Naive thymus-derived CD4-positive, alpha-beta T cell (primary cell): ENCODE data around the gene ERCC5. TPM values are rescaled to one million over a fixed set of nuclear protein-coding genes. Genes with fewer than 3 reads are reported as not detected.
A peak's percentile ranks its signal among the peaks of the same experiment; 100 is the strongest.

Experiments
- ATAC-seq: fragments of 150-1000 bp; cut with Tn5 transposase; 2 replicates; pipeline ENCODE4 v1.10.0; 2021; ENCODE audit warnings: mild to moderate bottlenecking, moderate library complexity
- CTCF ChIA-PET: fragments of 350-600 bp; sonication (Branson Sonifier 250); formaldehyde crosslinking; loops from one replicate; lab custom pipeline; 2021; ENCODE audit warnings: antibody characterized with exemption; lab: Charles Lee
- POLR2A ChIA-PET: fragments of 350-600 bp; sonication (Branson Sonifier 250); formaldehyde crosslinking; loops from one replicate; lab custom pipeline; 2021; ENCODE audit warnings: antibody characterized with exemption, inconsistent platforms; lab: Charles Lee
- DNase-seq, 9 donors: peaks; one replicate each; pipeline versions ENCODE4 v3.0.0 to v3.0.0-alpha.2; 2020 to 2022; ENCODE audit warnings: mixed read lengths in 1 of 9
- H3K27ac ChIP-seq: one replicate; pipeline ENCODE4 v1.7.0; 2013; ENCODE audit warnings: mild to moderate bottlenecking, low read depth, low read length, moderate library complexity
- H3K27me3 ChIP-seq, 2 donors: one replicate each; pipeline ENCODE4 v1.7.0; 2013; ENCODE audit warnings: low read length in 2 of 2, mild to moderate bottlenecking in 2 of 2, moderate library complexity in 2 of 2; ENCODE audit not compliant: control insufficient read depth in 2 of 2, insufficient read depth in 2 of 2
- H3K36me3 ChIP-seq, 3 experiments: 1 replicate in 2 of 3; 2 replicates in 1 of 3; pipeline ENCODE4 v1.7.0; 2013; ENCODE audit warnings: low read length in 3 of 3, mild to moderate bottlenecking in 3 of 3, moderate library complexity in 1 of 3; ENCODE audit not compliant: insufficient read depth in 3 of 3, control insufficient read depth in 2 of 3
- H3K4me1 ChIP-seq, 2 donors: one replicate each; pipeline ENCODE4 v1.7.0; 2013; ENCODE audit warnings: low read length in 2 of 2, mild to moderate bottlenecking in 2 of 2, moderate library complexity in 1 of 2; ENCODE audit not compliant: control insufficient read depth in 2 of 2, insufficient read depth in 2 of 2
- H3K4me3 ChIP-seq: 2 replicates; pipeline ENCODE4 v1.7.0; 2013; ENCODE audit warnings: mild to moderate bottlenecking, low read length
- H3K9me3 ChIP-seq, 3 experiments: 1 replicate in 2 of 3; 2 replicates in 1 of 3; pipeline ENCODE4 v1.7.0; 2013; ENCODE audit warnings: low read length in 3 of 3; ENCODE audit not compliant: control insufficient read depth in 2 of 3
- H3K27ac Mint-ChIP-seq, 9 donors: one replicate each; pipeline ENCODE4 v1.8.0; 2020 to 2022; ENCODE audit warnings: mixed read lengths in 9 of 9, mild to moderate bottlenecking in 8 of 9, moderate library complexity in 5 of 9, inconsistent platforms in 2 of 9
- H3K27me3 Mint-ChIP-seq, 5 donors: one replicate each; pipeline ENCODE4 v1.8.0; 2021 to 2022; ENCODE audit warnings: mixed read lengths in 5 of 5, mild to moderate bottlenecking in 1 of 5
- H3K36me3 Mint-ChIP-seq, 5 donors: one replicate each; pipeline ENCODE4 v1.8.0; 2020 to 2022; ENCODE audit warnings: mixed read lengths in 5 of 5, mild to moderate bottlenecking in 3 of 5, inconsistent platforms in 1 of 5
- H3K4me1 Mint-ChIP-seq, 7 donors: one replicate each; pipeline ENCODE4 v1.8.0; 2020 to 2022; ENCODE audit warnings: mixed read lengths in 7 of 7, mild to moderate bottlenecking in 3 of 7, inconsistent platforms in 1 of 7
- H3K4me3 Mint-ChIP-seq, 10 donors: one replicate each; pipeline ENCODE4 v1.8.0; 2020 to 2022; ENCODE audit warnings: mild to moderate bottlenecking in 10 of 10, mixed read lengths in 10 of 10, moderate library complexity in 6 of 10, inconsistent platforms in 2 of 10
- H3K9me3 Mint-ChIP-seq, 11 donors: one replicate each; pipeline ENCODE4 v1.8.0; 2020 to 2022; ENCODE audit warnings: mixed read lengths in 11 of 11, mild to moderate bottlenecking in 4 of 11, inconsistent platforms in 1 of 11, moderate library complexity in 1 of 11
- intact Hi-C, 2 donors: fragments of 100-400 bp; cut with micrococcal nuclease; formaldehyde crosslinking; loops; one replicate each; pipeline ENCODE4 v1.15.1; 2023
- polyA plus RNA-seq, 2 donors: library from polyadenylated mRNA; unstranded; fragments of 300-500 nt; fragmentation: Illumina TruSeq; gene quantifications; one replicate each; pipeline ENCODE4 v1.2.3, GENCODE V29; 2021
- total RNA-seq, 6 experiments: library from RNA in 5 of 6; stranded (reverse) in 5 of 6; gene quantifications; 1 replicate in 5 of 6; 2 replicates in 1 of 6; pipeline ENCODE4 v1.2.3 and lab custom pipeline; 2021 to 2026

Gene ERCC5
- total and polyA plus RNA-seq, 7 experiments from 2014 or later: 48.6 to 158 (median 93.4) TPM

DNA sequence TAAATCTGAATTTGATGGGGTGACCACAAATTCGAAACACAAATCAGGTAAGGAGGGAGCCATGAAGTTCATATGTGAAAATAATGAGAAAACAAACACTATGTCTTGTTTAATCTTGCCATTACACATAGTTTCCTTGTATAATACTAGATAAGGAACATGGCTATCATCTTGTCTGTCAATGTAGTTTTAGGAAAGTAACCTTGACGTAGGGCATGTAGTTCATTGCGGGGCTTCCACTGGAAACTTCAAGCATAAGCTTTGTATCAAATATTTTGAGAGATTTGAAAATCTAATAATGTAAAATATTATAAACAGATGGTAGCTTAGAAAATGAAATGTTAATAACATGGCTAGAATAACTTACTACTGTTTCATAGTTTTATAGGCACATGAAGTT lies 38.1 kb upstream of the ERCC5 start:
- DNase-seq: no peak
- H3K36me3 ChIP-seq: no peaks in the 10 kb centered on the region
- no peak overlapping the region for H3K27ac Mint-ChIP-seq
- H3K4me3 Mint-ChIP-seq: no peak overlapping the region
- ChIA-PET CTCF (no interaction called here), POLR2A (no interaction called here)
- peaks cover 0 to 14% (median 6%) of the 10 kb centered on the region in 11 donors for H3K9me3 Mint-ChIP-seq
- no peak overlapping the region for H3K27ac ChIP-seq
- no peaks in the 10 kb centered on the region for H3K27me3 Mint-ChIP-seq
- H3K4me3 ChIP-seq: no peak overlapping the region
- no peaks in the 10 kb centered on the region for H3K27me3 ChIP-seq
- H3K9me3 ChIP-seq: no peaks in the 10 kb centered on the region
- no peak for ATAC-seq
- intact Hi-C loops: no loop called here
- peaks cover 6 to 35% (median 18%) of the 10 kb centered on the region in 5 donors for H3K36me3 Mint-ChIP-seq
- peaks cover 0 to 39% (median 0%) of the 10 kb centered on the region in 7 donors for H3K4me1 Mint-ChIP-seq
- no peaks in the 10 kb centered on the region for H3K4me1 ChIP-seq

DNA sequence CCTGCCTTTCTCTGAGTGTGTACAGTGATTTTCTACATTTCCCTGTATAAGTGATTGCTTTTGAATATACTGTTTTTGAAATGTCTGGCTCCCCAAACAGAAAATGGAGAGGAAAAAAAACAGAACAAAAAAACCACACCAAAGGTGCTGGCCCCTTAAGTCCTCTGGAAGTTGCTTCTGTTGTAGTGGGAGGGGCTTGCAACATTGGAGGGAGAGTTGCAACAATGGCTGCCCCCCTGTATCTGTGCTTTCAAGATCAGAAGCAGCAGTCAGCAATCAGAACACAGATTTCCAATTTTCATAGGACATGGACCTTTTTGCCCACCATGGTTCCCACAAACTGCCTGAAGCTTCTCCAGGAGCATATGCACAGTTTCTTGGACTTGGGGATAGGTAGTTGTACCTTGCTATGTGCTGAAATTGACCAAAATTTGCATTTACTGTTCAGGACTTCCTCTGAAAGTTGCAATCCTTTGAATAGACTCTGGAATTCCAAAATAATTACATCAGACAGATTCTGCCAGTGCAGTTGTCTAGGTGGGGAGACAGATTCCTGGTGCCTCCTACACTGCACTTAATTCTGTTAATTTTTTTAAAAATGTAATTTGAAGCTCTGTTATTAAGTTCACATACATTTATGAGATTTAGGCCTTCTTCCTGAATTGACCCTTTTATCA lies 33.1 kb upstream of the ERCC5 start:
- no peak for ATAC-seq
- POLR2A ChIA-PET: interaction anchor here (0.5 kb wide), 1 partner anchor 19 kb away, joined by 3 read pairs; no protein-coding TSS in a partner anchor
- CTCF ChIA-PET: no interaction called here
- Histone ChIP-seq H3K4me1 (no peaks in the 10 kb centered on the region), H3K27me3 (no peaks in the 10 kb centered on the region), H3K27ac (no peak overlapping the region), H3K4me3 (no peak overlapping the region), H3K36me3 (no peaks in the 10 kb centered on the region), H3K9me3 (no peaks in the 10 kb centered on the region)
- peaks cover 3 to 31% (median 10%) of the 10 kb centered on the region in 7 donors for H3K4me1 Mint-ChIP-seq
- H3K27ac Mint-ChIP-seq: no peak overlapping the region
- intact Hi-C loops: no loop called here
- no peak for DNase-seq
- peaks cover 6 to 30% (median 26%) of the 10 kb centered on the region in 5 donors for H3K36me3 Mint-ChIP-seq
- no peak overlapping the region for H3K4me3 Mint-ChIP-seq
- peaks cover 0 to 14% (median 6%) of the 10 kb centered on the region in 11 donors for H3K9me3 Mint-ChIP-seq
- no peaks in the 10 kb centered on the region for H3K27me3 Mint-ChIP-seq

DNA sequence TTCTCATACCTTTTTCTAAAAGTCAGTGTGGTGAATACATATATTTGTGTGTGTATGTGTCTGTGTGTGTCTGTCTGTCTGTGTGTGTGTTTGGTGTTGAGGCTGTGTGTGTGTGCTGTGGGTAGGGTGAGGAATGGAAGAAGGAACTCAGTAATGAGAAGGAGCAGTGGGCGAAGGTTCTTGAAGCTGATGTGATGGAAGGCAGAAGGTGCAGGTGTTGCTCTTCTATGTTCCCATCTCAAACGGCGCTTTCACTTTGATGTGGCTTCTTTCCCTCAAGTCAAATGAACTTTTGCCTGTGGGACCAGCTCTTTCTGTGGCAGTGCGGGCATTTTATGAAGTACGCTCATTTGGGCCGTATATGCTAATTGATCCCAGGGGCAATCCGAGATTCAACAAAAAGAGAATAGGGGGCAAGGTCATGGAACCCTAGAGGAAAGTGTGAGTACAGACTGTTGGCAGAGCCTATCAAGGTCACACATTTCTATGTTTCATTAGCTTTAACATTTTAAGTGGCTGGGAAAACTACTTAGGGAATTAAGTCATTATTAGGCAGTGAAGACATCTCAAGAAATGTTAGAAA lies 31.7 kb upstream of the ERCC5 start:
- intact Hi-C loops: no loop called here
- DNase-seq (no peak), ATAC-seq (no peak)
- no peaks in the 10 kb centered on the region for H3K9me3 ChIP-seq
- peak overlapping the region in 2 of 9 donors; percentile 5 to 46 for H3K27ac Mint-ChIP-seq
- H3K36me3 ChIP-seq: no peaks in the 10 kb centered on the region
- peaks cover 6 to 35% (median 26%) of the 10 kb centered on the region in 5 donors for H3K36me3 Mint-ChIP-seq
- peaks cover 0 to 14% (median 6%) of the 10 kb centered on the region in 11 donors for H3K9me3 Mint-ChIP-seq
- no peak overlapping the region for H3K4me3 ChIP-seq
- no peaks in the 10 kb centered on the region for H3K4me1 ChIP-seq
- POLR2A ChIA-PET: no interaction called here
- peak overlapping the region in 3 of 10 donors; percentile 1 to 18 (median 1) for H3K4me3 Mint-ChIP-seq
- no peaks in the 10 kb centered on the region for H3K27me3 Mint-ChIP-seq
- H3K4me1 Mint-ChIP-seq: peaks cover 3 to 26% (median 10%) of the 10 kb centered on the region in 7 donors
- no peak overlapping the region for H3K27ac ChIP-seq
- CTCF ChIA-PET: no interaction called here
- no peaks in the 10 kb centered on the region for H3K27me3 ChIP-seq

DNA sequence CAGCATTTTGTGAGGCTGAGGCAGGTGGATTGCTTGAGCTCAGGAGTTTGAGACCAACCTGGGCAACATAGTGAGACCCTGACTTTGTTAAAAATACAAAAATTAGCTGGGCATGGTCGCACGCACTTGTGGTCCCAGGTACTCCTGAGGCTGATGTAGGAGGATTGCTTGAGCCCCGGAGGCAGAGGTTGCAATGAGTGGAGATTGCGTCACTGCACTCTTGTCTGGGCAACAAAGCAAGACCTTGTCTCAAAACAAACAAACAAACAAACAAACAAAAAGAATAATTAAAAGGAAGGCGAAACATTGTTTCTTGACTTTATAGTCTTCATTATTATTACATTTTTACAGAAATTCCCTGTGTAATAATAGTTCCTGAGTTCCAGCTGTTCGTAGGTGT lies 31.0 kb upstream of the ERCC5 start:
- intact Hi-C loops: no loop called here
- no peaks in the 10 kb centered on the region for H3K27me3 Mint-ChIP-seq

DNA sequence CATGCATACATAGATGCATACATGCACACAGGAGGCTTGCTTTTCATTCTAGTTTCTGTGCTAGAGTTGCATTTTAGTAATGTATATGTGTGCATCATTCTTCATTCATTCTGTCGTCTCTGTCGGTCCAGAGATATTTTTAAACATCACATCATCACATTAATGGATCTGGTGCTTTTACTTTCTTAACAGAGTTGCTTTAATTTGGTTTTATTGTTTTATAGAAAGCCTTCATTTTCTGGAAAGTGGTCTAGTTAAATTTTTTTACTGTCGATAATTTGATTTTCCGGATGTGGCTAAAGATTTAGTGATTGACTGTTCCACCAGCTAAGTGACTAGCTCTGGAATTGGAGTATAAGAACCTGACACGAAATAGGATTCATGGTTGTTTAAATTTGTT lies 30.0 kb upstream of the ERCC5 start:
- intact Hi-C loops: no loop called here
- H3K4me3 ChIP-seq: no peak overlapping the region
- H3K27me3 Mint-ChIP-seq: no peaks in the 10 kb centered on the region
- H3K4me1 Mint-ChIP-seq: peaks cover 3 to 23% (median 10%) of the 10 kb centered on the region in 7 donors
- H3K9me3 Mint-ChIP-seq: peaks cover 0 to 14% (median 6%) of the 10 kb centered on the region in 11 donors
- no peaks in the 10 kb centered on the region for H3K9me3 ChIP-seq
- H3K27me3 ChIP-seq: no peaks in the 10 kb centered on the region
- H3K4me3 Mint-ChIP-seq: no peak overlapping the region
- ChIA-PET POLR2A (interaction anchor here (0.5 to 0.9 kb wide), 2 partner anchors 26 to 39 kb away, joined by 3 to 6 read pairs; no protein-coding TSS in a partner anchor), CTCF (no interaction called here)
- H3K4me1 ChIP-seq: no peaks in the 10 kb centered on the region
- no peaks in the 10 kb centered on the region for H3K36me3 ChIP-seq
- no peak overlapping the region for H3K27ac Mint-ChIP-seq
- no peak overlapping the region for H3K27ac ChIP-seq
- peaks cover 6 to 37% (median 26%) of the 10 kb centered on the region in 5 donors for H3K36me3 Mint-ChIP-seq
- ATAC-seq (no peak), DNase-seq (no peak)

More for the DNA sequence above, 31.0 kb upstream of the ERCC5 start:
- Histone ChIP-seq H3K27me3 (no peaks in the 10 kb centered on the region), H3K36me3 (no peaks in the 10 kb centered on the region), H3K27ac (no peak overlapping the region), H3K4me3 (no peak overlapping the region), H3K4me1 (no peaks in the 10 kb centered on the region), H3K9me3 (no peaks in the 10 kb centered on the region)
- Mint-ChIP-seq H3K36me3 (peaks cover 6 to 38% (median 29%) of the 10 kb centered on the region in 5 donors), H3K27ac (no peak overlapping the region), H3K4me1 (peaks cover 3 to 26% (median 10%) of the 10 kb centered on the region in 7 donors), H3K4me3 (no peak overlapping the region), H3K9me3 (peaks cover 0 to 14% (median 6%) of the 10 kb centered on the region in 11 donors)
- CTCF ChIA-PET: no interaction called here
- POLR2A ChIA-PET: interaction anchor here (0.9 kb wide), 1 partner anchor 30 kb away, joined by 4 read pairs; no protein-coding TSS in a partner anchor
- ATAC-seq (no peak), DNase-seq (no peak)

DNA sequence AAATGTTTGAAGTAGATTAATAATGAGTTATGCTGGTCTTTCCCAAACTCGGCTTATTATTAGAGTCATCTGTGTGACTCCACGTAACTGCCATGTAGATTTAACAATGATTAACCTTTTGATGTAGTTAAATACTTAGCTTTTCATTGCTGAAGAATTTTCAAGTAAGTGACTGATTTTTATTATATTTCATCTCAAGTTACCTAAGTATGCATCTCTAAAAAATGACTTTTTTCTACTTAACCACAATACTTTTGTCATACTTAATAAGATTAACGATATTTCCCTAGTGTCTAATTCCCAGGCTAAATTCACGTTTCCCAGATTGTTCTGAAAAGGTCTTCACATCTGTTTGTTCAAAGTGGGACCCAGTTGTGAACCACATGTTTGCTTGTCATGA lies 29.1 kb upstream of the ERCC5 start:
- Histone ChIP-seq H3K36me3 (no peaks in the 10 kb centered on the region), H3K9me3 (no peaks in the 10 kb centered on the region), H3K27me3 (no peaks in the 10 kb centered on the region), H3K4me1 (no peaks in the 10 kb centered on the region), H3K4me3 (no peak overlapping the region), H3K27ac (no peak overlapping the region)
- no peak for DNase-seq
- Mint-ChIP-seq H3K27me3 (no peaks in the 10 kb centered on the region), H3K4me3 (no peak overlapping the region), H3K36me3 (peaks cover 6 to 32% (median 24%) of the 10 kb centered on the region in 5 donors), H3K4me1 (peaks cover 3 to 23% (median 10%) of the 10 kb centered on the region in 7 donors), H3K9me3 (peaks cover 0 to 8% (median 5%) of the 10 kb centered on the region in 11 donors), H3K27ac (no peak overlapping the region)
- POLR2A ChIA-PET: interaction anchor here (0.6 kb wide), 1 partner anchor 317 kb away, joined by 3 read pairs; no protein-coding TSS in a partner anchor
- intact Hi-C loops: no loop called here
- ATAC-seq: no peak
- CTCF ChIA-PET: no interaction called here
